GM21619 (cell line): ENCODE results near the gene PHC2.

Source experiments
- ATAC-seq: cut with Tn5 transposase; IDR thresholded peaks from one replicate; pipeline ENCODE4 v1.9.1; 2021; ENCODE audit not compliant: unreplicated experiment

Gene PHC2

GRCh38 chr1:33392639-33393038 is 38.3 kb downstream of the PHC2 start:
- no peak for ATAC-seq

- ATAC-seq, result no peak
Measured at GRCh38 chr1:33392206-33392605, 38.7 kb downstream of the PHC2 start.

DNA sequence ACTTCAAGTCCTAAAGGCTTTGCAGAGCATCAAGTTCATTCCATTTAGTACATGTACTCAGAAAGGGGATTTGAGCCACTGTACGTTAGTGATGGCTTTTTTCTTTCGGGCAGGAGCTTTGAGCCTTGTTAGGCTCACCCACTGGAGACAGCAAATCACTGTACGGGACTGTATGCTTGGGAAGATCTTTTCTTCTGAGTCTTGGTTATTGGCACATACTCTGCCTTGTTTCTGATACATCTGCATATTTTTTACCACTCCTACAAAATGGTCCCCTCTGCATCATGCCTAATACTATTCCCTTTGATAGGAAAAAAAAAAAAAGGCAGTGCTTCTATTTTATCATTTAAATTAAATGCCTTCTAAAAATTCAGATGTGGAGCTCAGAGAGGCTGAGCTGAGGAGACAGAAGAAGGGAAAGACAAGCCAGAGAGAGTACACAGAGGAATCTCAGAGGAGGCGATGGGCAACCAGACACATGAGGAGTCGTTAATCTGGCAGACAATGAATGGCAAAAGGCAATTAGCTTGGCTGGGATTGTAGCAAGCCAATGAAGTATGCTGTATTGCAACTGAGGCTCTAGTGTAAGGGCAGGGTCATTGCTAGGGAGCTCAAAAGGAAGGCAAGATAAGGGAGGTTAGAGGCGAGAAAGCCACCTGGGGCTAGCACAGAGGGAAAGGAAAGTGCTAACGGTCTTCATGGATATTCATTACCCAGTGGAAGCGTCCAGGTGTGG is 39.4 kb downstream of the PHC2 start:
- no peak for ATAC-seq

GRCh38 chr1:33390542-33390941 is 40.4 kb downstream of the PHC2 start:
- ATAC-seq, result no peak

- ATAC-seq, result no peak
Measured at GRCh38 chr1:33388805-33389771, 41.8 kb downstream of the PHC2 start.

DNA sequence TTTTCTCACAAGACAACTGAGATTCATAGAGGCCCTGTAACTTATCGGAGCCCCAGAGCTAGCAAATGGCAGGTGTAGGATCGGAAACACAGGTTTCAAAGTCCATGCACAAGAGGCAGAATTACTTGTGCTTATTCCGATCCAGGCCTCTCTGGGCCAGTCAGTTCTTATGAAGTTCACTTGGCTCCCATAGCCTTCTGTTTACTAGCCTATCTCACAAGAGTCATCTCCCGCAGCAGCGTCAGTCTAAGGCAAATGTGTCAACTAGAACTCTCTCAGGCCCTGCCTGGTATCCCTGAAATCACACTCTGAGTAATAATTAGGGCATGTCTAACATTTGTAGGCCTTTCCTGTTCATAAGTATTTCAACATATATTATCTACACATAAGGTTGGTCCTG is 43.3 kb downstream of the PHC2 start:
- no peak for ATAC-seq

DNA sequence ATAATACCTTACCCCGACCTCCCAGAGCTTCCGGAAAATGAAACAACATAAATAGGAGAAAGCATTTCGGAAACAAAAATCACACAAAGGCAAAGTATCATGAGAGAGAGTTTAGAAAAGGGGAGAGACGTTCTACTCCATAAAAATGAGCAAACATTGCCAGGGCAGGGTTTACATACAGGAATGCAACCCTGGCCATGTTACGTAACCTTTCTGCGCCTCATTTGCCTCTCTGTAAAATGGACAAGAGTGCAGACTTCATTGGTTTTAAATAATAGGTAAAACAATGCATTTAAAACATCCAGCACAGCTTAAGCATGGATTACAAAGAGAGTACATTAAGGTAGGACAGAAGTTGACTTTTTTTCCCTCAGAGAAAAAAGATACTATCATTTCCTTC is 45.6 kb downstream of the PHC2 start:
- ATAC-seq, result no peak

DNA sequence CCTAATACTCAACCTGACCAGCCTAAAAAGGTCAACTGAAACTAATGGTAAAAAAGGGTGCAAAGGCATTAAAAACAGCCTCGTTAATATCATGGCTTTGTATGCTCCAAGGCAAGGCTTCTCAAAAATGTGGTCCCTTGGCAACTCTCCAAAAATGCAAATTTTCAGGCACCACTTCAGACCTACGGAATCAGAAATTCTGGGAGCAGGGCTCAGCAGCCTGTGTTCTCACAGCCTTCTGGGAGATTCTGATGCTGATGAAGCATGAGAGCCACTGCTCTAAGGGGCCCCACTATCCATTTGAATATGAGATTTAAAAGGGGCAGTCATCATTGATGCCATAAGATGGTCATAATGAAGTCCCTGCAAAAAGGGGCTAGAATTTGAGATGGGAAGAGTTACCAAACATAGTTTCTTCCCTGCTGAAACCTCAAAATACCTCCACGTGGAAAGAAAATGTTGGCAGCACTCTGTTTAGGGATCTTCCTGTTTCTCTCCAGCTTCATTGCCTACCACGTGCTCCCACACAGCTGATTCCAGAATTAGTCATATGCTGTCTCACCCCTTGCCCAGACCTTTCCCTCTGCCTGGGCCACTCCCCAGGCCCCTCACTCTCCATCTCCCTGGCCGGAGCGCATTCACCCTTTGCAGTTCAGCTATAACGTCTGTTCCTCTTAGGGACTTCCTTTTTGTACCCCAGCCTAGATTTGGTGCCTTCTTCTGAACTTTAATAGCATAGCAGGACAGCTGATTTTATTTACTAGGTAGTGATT is 46.7 kb downstream of the PHC2 start:
- ATAC-seq, result no peak

DNA sequence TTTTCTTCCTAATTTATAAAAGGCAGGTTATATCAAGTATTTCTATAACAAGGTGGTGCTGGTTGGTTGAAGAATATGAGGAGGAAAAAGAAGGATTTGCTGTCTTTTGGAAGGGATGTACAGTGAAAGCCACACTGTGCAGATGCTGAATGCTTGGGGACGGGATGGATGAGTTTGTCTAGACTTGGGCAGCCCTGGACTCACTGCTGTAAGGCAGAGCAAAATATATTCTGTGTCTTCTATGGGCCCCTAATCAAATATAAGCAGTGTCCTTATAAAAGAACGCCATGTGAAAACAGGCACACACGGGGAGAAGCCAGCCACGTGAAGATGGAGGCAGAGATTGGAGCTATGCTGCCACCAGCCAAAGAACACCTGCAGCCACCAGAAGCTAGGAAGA is 47.4 kb downstream of the PHC2 start:
- ATAC-seq, result no peak

- no peak for ATAC-seq
Measured at GRCh38 chr1:33382661-33383415, 48.1 kb downstream of the PHC2 start.

GRCh38 chr1:33381977-33382376 is 48.9 kb downstream of the PHC2 start:
- ATAC-seq, result no peak

- ATAC-seq, result no peak
Measured at GRCh38 chr1:33380811-33381210, 50.1 kb downstream of the PHC2 start.

DNA sequence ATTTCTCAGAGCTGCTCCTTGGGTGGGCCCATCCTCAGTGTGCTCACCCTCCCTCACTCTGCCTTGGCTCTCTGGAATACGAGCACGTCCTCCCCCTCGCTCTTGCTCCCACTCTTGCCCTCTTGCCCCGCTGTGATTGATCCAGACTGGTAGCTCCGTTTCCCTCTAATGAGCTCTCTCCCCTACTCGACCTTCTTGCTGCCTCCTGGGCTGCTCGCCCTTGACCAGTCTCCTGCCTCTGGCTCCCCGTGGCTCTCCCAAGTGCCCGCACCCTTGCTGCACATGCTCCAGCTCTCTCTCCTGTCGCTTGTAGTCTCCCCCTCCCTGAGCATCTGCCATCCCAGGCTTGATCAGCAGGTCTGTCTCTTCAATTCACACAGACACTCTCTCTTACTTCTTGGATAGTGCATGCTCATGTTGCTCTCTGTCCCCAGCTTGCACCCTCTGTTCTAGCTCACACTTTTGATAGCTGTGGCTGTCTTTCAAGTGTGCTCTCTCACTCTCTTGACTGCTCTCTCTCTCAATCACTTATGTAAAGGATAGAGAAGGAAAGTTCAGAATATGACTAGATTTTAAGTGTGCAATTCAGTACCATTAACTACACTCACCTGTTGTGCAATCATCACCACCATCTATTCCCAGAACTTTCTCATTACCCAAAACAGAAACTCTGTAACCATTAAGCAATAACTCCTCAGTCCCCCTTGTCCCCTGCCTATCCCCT is 51.1 kb downstream of the PHC2 start:
- no peak for ATAC-seq

DNA sequence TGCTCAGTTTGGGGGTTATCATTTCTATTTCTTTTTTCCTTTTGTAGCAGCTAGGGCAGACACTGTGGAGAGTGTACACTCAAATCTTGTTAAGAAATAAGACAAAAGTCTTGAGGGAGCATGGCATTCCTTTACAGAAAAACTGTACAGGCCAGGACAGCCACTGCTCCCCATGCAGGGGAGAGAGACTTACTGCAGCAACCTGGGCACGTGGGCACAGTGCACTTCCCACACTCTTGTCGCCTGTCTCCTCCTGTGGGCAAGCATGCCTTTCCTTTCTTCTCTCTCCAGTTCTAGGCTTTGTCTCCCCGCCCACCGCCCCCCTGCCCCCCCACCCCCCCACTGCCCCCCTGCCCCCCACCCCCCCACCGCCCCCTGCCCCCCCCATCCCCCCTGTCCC is 51.9 kb downstream of the PHC2 start:
- ATAC-seq, result no peak

DNA sequence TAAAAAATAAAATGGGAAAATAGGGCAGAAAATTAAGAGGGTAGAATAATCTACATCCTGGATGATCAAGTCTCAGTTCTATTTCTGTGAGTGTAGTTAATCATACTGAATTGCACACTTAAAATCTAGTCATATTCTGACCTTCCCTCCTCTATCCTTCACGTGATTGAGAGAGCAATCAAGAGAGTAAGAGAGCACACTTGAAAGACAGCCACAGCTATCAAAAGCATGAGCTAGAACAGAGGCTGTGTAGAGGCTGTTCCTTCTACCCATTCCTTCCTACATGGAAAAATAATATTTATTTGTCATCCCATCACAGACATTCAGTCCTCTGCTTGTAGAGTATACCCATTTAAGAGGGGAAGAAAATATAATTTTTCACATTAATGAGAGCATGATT is 52.4 kb downstream of the PHC2 start:
- no peak for ATAC-seq

DNA sequence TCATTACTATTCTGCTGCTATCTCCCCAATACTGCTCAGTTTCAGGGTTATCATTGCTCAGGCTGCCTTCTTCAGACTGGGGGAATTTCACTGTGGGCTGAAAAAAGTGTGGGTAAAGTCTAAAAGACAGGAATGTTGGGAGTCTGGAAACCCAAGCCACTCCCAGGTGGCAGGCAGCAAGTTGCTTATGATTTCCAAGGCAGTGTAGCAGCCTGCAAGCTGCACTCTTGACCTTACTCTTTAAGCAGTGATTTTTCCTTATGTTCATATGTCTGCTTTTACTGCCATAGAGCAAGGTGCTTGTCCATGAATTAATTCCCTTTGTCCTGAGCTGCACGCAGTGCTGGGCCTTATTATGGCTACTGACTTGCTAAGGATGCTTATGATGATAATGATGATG is 53.1 kb downstream of the PHC2 start:
- no peak for ATAC-seq

DNA sequence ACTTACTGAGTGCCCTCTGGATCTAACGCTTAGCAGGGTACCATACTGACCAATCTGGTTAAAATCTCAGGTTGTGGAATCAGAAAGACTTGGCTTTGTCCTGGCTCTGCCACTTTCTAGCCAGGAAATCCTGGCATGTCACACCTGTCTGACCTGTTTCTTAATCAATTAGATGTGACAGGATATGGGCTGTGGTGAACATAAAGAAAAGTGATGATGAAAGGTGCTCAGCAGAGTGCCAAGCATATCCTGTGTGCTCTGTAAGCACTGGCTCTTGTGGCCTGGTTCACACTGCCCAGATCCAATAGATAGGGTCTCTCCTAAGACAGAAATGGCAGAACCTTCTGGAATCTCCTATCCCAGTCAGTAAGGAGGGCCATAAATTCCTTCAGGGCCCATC is 53.9 kb downstream of the PHC2 start:
- no peak for ATAC-seq

- ATAC-seq, result no peak
Measured at GRCh38 chr1:33375316-33375715, 55.6 kb downstream of the PHC2 start.

GRCh38 chr1:33374336-33375105 is 56.4 kb downstream of the PHC2 start:
- no peak for ATAC-seq
